T-helper 1 cell treated with Interleukin-12 subunit alpha and Interleukin-12 subunit beta and Interleukin-4 antibody, amounts not matched to agents 30 ng/mL and 1 ng/mL, for 36 hours (primary cell): ENCODE results near the gene SNX15. TPM values are rescaled to one million over a fixed set of nuclear protein-coding genes. Genes with fewer than 3 reads are reported as not detected.

Source experiments
- intact Hi-C: fragments of 100-400 bp; cut with micrococcal nuclease; formaldehyde crosslinking; loops from one replicate; pipeline ENCODE4 v1.15.1; 2024
- total RNA-seq: library from RNA; stranded (reverse); gene quantifications from 2 replicates; pipeline ENCODE4 v1.2.3, GENCODE V29; 2022

The SNX15 gene
- total RNA-seq, 1 donor from 2014 or later: 35.8 TPM

DNA sequence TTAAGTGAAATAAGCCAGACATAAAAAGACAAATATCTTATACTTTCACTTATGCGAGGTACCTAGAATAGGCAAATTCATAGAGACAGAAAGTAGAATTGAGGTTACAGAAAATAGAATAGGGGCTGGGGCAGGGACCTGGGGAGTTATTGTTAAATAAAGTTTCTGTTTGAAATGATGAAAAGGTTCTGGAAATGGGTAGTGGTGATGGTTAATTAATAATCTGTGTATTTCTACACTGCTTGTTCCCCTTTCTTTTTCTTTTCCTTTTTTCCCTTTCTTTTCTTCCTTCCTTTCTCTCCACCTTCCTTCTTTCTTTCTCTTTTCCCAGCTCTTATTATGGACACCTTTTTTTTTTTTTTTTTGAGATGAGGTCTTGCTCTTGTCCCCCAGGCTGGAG, 28.3 kb downstream of the SNX15 start:
- intact Hi-C loops: no loop called here

DNA sequence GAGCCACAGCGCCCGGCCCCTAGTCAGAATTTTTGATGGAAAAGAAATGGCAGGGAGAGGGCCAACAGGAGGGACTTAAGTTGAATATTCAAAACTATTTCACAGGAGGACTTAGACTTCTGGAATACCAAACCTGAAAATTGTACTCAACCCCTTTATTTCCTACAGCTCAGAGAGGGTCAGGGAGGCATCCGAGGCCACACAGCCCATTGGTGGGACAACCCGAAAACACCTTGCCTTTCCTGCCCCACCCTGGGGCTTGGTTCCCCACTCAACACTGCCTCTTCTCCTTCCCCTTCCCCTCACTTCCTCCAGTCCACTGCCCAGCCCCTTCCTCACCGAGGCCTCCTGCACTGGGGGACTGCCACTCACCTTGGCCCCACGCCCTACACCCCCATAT, 29.8 kb downstream of the SNX15 start:
- intact Hi-C loops: no loop called here

DNA sequence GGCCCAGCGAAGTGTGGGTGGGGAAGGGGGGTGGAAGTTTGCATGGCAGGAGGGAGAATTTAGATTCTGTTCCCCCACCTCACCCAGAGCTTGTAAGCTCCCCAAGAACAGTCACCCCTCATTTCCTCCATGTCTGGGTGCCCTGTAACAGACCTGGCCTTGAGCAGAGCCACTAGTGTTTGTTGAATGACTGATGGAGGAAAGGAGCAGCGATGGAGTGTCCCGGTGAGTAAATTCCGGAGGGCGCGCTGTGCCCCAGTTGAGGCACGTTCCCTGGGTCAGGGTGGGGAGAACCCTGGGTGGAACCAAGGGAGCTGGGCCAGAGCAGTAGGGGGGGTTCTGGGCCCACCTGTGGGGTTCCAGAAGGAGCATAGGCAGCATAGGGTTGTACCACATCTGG, 30.3 kb downstream of the SNX15 start:
- intact Hi-C loops: no loop called here

DNA sequence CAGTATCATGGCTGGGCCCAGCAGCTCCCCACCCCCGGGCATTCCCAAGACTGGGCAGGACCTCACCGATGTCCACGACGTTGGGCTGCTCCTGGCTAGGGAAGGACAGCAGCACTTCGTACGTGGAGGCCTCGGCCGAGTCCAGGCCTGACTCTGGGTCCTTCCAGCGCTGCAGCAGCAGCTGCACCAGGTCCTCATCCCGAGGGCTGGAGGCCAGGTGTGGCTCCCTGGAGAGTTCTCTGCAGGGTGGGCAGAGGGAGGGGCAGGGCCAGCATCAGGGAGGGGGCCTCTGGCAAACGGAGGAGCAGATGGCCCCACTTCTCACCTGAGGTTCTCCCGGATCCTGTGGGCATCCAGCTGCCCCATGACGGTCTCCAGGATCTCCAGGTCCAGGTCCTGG, 30.8 kb downstream of the SNX15 start:
- intact Hi-C loops: no loop called here

DNA sequence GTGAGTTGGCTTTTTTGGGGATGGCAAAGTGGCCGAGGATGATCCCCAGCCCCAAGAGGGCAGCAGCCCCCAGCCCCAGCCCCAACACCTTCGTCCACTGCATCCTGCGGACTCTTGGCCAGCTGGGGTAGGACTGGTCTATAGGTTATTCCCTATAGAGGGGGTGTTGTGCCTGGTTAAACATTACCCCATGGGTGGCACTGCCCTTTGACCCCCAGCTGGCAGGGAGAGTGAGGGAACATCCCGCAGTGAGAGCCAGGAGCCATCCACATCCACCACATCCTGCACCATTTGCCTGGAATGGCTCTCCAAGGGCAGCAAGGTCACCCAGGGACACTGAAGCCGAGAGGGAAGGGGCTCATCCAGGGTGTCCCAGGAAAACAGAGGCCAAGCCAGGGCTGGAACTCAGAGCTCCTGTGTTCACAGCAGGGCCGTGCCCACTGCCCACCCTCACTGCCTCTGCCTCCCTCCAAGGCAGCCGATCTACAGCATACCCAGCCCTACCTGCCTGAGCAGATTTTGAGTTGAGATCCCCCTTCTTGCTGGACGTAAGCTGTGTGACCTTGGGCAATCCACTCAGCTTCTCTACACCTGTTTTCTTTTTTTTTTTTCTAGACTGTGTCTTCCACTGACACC, 31.3 kb downstream of the SNX15 start, which contains the start of gene NAALADL1:
Gene NAALADL1, minus strand, starts transcription at position 135 of the 636 bp plus-strand sequence. Its CDS starts 32 bp downstream, at position 103.
- intact Hi-C loops: no loop called here

DNA sequence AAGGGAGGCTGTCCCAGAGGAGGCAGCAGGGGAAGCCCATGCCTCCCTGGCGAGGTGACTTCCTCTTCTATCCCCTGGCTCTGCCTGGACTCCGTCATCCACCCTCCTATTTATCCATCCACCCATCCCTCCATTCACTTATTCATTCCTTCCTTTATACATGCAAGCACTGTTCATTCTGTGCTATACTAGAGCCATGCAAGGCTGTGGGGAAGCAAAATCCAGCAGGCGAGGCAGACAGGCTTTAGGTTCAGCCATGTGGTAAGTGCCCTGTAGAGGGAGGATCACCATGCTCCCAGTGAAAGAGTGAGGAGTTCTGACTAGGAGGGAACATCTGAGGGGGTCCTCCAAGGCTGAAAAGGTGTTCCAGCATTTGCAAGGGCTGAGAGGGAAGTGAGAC, 32.3 kb downstream of the SNX15 start:
- intact Hi-C loops: no loop called here

DNA sequence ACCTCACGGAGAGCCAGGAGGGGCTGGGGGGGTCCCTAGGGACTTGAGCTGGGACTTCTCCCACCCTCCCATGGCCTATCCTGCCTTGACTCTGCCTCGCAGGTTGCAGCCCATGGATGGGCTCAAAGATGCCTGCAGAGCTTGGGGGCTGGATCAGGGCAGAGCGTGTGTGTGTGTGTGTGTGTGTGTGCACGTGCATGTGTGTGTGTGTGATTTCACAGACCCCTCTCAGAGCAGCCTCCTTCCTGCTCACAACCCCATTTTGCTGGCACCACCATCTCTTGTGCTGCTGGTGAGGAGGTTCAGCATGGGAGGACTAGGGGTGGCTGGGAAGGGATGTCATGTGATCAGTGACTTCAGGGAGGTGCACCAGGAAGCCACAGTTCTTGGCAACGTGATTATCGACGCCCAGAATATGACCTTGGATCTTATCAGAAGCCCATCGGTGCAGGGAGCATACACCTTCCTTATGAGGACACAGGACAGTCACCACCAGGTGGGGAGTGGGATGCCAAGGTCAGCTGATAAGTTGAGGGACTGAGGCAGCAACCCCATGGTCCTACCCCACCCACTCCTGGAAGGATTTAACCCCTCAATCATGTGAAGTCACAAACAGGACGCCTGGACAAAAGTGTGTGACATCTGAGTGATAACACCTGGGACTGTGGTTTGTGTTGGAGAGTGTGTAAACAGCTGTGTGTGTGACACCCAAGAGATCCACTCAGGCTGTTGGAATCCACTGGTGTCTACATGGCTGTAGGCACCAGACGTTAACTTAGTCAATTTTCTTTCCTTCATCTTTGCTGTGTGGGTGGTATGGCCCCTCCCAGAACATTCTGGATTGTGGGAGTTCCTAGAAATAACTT, 33.0 kb downstream of the SNX15 start:
- intact Hi-C loops: no loop called here

DNA sequence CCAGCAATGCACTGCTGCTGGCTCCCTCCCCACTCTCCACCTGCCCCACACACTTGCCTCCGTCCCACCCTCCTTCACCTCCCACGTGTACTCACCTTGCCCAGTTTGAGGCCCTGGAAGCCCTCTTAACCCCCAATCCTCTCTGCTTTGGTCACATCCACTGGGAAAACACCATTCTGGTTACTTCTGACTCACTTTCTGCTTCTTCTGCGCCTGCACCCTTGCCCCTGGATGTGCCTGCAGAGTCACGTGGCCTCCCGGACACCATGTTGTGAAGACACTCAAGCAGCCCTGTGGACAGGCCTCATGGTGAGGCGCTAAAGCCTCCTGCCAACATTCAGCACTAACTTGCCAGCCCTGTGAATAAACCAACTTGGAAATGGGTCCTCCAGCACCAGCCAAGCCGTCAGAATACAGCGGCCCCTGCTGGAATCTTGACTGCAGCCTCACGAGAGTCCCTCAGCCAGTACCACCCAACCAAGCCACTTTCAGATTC, 33.7 kb downstream of the SNX15 start:
- intact Hi-C loops: no loop called here

DNA sequence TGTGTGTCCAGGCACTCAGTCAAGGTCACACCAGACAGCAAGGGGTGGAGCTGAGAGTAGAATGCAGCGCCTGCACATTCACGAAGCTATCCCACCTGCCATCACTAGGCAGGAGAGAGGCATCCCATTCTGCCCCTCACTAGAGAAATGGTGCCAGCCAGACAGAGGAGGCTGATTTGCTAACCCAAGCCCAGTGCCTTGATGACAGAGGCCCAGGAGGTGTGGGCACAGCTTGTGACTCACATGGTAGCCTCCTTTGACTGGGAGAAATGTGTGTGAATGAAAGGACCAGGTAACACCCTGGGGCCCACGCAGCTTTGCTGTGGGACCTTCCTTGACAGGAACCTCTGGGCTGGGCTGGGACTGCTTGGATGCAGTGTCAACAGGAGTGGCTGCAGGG, 36.3 kb downstream of the SNX15 start:
- intact Hi-C loops: no loop called here

DNA sequence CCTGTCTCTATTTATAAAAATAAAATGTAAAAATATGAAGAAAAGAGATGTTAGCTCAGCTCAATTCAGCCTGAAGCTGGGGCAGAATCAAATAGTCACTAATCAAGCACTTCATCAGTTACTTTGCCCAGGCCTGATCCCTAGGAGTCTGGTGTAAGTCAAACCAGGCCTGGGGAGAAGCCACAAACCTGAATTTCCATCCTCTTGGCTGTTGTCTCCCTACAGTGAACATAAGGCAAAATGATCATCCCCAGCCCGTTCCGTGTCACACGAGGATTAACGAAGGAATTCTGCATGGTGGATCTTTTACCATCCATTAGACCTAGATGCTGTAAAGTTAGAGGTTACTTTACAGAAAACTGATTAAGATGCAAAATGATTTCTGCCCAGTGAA, 37.6 kb downstream of the SNX15 start:
- intact Hi-C loops: no loop called here

DNA sequence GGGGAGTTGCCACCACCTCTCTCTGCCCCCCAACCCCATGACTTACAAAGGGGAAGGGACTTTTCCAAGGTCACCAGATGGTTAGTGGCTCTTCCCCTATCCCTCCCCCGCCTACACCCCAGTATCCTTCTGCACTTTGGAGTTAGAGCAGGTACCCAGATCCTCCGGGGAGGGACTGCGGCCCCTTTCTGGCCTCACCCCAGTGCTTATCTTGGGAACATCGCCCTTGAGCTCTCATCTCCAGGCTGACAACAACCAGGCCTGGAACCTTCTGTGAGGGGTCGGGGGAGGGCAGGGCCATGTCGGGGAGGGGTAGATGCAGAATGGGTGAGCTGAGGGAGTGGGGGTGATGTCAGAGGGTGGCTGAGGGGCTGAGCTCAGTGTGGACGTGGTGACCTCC, 38.6 kb downstream of the SNX15 start:
- intact Hi-C loops: no loop called here

DNA sequence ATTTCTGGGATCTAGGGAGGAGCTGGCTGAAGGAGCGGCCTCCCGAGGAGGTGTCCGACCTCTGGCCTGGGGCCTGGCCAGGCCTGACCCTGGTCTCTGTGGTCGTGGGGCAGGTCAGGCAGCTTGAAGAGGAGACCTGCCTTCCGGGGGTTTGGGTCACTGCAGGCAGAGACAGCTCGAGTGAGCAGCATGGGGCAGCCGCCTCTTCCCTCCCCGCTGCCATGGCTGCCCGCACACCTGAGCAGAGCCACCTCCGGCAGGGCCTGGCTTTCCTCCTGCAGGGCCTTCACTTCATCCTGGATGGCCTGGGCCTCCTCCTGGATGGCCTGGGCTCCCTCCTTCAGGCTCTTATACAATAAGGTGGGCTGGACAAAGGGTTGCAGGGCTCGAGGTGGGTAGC, 39.1 kb downstream of the SNX15 start:
- intact Hi-C loops: no loop called here

DNA sequence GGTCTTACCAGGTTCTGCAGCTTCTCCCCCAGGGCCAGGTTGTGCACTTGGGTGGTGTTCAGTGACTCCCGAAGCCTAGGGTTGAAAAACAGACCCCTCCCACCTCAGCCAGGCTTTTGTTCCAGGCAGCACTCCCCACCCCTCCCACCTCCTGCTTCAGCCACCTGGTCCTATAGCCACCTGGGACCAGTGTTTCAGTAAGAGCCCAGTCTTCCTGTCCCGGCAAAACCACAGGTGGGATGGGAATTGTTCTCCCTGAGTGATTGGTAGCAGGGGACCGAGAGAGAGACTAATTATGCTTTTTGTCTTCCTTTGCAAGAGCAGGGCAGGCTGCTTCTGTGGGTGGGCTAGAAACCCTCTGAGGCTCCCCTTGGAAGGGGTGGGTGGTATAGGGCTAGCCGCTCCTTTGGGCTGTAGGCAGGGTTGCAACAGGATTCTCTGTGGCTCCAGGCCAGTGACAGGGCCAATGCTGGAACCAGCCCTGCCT, 39.6 kb downstream of the SNX15 start:
- intact Hi-C loops: no loop called here

DNA sequence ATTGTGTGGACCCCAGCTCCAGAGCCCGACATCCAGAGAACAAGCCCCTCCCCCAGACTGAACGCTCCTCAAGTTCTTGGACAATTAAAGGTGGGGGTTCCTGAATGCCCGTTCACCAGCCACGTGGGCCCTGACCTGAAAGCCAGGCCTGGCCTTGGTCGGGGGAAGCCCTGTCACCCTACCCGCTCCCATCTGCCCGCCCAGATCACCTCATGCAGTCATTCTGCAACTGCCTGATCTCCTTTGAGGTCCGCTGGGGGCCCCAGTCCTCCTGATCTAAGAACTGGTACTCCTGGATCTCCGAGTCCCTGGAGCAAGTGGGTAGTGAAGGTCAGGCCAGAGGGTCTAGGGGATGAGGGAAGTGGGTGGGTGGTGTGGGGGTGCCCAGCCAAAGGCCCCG, 40.2 kb downstream of the SNX15 start:
- intact Hi-C loops: no loop called here

DNA sequence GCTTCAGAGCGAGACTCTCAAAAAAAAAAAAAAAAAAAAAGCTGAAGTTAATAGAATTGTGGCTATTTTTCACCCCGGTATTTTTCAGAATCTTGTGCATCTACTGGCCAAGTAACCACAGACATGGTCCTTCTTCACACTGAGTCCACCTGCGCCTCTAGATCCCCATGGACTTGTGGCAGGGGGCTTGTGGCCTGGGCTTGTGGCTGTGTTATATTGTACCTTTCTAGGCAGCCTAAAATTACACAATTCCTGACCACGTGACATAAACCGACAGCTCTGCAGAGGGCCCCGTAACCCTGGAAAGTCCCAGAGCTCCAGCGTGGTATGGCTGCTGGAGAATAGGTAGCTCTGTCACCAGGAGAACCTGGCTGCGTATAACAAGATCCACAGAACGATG, 42.0 kb downstream of the SNX15 start:
- intact Hi-C loops: no loop called here

DNA sequence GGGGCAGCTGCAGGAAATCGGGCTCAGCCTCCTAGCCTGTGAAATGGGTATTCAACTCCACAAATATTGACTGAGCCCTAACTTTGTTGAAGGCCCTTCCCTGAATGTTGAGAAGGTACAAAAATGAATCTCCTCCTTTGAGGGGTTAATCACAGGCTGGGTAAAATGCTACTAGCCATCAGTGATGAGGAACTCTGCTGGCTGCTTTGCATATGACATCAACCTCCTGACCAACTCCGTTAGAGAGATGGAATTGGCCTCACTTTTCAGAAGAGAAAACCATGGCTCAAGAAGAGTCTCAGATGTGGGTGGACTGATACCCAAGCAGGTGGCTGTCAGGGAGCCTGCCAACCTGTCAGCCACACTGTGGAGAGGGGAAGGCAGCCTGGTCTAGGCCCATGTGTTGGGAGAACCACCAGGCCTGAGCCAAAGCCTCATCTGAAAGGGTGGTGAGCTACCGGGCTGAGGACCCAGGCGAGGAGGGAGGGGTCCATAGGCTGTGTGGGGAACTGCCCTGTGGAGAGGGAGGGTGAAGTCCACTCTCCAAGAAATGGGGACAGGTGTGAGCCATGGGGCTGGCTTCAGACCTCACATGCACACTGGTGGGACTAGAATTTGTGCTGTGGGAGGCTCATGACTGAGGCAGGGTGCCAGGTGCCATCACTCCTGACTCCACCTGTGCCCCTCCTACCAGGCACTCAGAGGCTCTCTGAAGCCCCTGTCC, 44.8 kb downstream of the SNX15 start:
- intact Hi-C loops: no loop called here

DNA sequence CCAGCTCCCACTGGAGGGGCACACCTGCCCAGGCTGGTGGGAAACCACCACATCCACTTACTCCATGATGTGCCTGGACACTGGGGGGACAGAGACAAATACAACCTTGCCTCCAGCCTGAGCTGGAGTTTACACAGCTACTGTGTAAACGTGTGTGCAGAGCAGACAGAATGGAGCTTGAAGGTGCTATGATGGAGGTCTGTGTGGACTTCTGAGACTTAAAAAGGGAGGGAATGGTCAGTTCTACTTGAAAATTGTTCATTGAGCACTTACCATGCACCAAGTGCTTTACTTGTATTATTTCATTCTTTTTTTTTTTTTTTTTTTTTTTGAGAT, 45.4 kb downstream of the SNX15 start:
- intact Hi-C loops: no loop called here

DNA sequence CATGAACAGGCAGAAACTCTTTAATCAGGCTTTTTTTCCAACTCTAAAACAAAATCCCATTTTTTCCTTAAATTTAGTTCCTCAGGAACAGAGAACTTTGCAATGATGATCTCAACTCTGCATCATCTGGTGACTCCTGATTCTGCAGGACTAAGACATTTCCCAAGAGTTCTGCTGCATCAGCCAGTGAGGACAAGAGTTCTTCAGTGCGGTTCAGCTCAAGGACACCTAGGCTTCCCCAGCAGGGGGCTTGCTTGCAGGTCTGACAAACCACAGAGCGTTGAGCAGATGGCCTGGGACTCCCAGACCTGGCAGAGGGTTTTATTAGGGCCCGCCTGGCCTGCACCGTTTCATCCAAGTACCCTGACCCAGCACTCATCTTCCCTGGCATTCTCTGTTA, 50.2 kb downstream of the SNX15 start:
- intact Hi-C loops: no loop called here

DNA sequence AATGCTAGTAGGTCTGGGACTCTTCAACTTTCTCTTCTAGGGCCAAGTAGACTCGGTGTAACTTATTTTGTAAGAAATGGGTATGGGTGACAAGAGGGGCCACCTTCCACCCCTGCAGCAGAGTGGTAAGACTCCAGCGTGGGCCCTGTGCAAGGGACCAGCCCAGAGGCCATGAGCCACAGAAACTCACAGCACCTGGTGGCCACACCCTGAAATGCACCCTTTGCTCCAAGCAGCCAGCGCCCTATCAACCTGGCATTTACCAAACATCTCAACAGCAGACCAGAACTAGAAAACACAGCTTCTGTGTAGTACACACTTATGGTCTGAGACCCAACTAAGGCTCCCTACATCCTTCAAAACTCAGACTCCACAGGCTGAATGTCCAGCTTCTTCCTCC, 50.9 kb downstream of the SNX15 start:
- intact Hi-C loops: loop anchor here (1.0 kb wide), 3 partner anchors 51 to 231 kb away; partner anchors contain the start of gene SNX15

DNA sequence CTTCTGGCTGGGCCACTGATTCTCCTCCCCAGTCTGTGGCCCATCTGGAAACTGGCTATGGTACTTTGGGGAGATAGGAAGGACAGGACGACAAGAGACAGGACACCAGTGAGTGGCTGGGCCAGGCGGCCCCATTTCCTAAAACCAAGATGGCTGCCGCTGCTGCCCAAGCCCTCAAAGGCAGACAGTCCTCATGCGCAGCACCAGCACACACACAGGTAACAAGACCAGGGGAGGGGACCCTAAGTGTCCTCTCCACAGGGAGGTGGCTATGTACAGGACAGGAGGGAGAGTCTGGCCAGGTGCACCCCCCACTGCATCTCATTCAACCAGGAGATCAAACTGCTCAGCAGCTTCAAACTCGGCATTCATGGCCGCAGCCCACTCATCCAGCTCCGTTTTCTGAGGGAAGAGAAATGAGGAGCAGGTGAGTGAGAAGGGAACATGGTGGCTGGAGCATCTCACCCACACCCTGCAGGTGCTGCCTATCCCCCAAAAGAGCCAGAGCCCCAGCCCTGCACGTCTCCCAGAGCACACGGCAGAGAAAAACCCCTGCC, 51.6 kb downstream of the SNX15 start:
- intact Hi-C loops: loop anchor here (1.0 kb wide), 3 partner anchors 52 to 232 kb away; partner anchors contain the start of gene SNX15

DNA sequence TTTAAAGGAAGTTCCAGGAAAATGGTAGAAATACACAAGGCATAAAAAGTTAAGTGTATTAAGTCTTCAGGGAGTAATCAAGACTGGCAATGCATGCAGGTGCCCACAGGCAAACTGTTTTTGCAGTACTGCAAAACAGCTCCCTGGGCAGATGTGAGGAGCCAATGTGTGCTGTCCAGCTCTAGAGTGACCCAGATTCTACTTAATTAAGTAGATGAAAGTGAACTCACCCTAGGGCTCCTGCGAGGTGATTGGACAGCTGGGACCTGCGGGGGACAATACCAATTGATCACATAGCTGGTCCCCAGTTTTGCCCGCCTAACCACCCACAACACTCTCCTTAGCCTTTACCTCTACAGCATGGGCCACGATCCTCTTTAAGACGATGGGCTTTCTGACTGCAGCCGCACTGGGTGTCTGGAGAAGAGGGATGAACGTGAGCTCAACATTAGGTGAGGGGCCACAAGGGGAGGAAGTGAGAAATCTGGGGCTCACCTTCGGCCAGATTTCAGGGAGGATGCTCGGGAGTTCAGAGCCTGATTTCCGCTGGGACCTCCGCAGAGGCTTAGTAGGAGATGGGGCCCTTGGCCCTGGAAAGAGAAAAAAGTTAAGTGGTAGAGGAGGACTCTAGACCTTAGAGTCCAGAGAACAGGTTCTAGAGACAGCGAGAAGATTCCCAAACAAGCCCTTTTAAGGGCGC, 56.0 kb downstream of the SNX15 start:
- intact Hi-C loops: loop anchor here (1.0 kb wide), 1 partner anchor 205 kb away; the partner anchor contains the start of gene EHD1
